GM12873 (cell line): ENCODE data around the gene PPP1R12B.

Experiments used
- CTCF ChIP-seq: IDR thresholded peaks from 2 replicates; pipeline ENCODE4 v1.5.1; 2012; ENCODE audit warnings: low read depth, mild to moderate bottlenecking, moderate library complexity, low read length, control low read depth; ENCODE audit not compliant: insufficient read depth; ENCODE audit errors: missing control alignments

Gene PPP1R12B

DNA sequence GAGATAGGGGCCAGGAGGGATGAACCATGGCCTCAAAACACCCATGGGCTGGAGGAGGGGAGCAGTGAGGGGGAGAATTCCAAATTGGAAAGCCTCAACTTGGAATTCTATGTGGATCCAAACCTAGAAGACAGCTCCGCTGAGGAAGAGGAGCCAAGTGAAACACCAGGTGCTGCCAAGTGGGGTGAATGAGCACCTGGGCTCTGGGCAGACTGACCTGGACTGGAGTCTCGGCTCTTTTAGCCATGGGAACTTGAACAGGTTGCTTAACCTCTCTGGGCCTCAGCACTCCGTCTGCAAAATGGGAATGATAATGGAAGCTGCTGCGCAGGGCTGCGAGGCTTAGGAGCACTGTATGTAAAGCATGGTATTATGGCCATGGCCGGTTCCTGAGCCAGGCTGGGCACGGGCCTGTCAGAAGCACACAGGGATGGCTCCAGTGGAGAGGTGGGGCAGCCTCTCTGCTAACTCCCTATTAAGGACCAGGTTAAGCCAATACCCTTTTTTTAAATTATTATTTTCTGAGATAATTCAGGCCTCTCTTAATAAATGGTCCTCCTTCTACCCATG is 280.2 kb downstream of the PPP1R12B start:
- no peak for TF ChIP-seq CTCF

DNA sequence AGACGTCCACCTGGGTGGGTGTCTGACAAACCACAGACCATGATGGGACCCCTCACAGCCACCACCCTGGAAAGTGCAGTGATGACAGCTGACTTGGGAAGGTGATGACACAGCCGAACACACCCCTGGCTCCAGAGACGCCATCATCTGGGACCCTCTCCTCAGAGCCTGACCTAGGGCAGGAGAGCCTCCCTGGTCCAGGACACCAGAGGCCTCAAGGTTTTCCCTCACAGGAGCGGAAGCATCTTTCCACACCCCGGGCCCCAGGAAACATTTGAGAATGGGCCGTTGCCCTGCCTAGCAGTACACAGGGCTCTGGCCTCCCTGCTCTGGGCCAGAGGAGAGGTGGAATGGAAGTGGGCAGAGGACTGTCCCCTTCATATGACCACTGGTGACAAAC is 282.0 kb downstream of the PPP1R12B start:
- no peak for TF ChIP-seq CTCF

GRCh38 chr1:202631076-202631923 is 282.8 kb downstream of the PPP1R12B start:
- TF ChIP-seq CTCF, result no peak

- TF ChIP-seq CTCF, result no peak
These were observed 283.7 kb downstream of the PPP1R12B start for GRCh38 chr1:202632241-202632640.

DNA sequence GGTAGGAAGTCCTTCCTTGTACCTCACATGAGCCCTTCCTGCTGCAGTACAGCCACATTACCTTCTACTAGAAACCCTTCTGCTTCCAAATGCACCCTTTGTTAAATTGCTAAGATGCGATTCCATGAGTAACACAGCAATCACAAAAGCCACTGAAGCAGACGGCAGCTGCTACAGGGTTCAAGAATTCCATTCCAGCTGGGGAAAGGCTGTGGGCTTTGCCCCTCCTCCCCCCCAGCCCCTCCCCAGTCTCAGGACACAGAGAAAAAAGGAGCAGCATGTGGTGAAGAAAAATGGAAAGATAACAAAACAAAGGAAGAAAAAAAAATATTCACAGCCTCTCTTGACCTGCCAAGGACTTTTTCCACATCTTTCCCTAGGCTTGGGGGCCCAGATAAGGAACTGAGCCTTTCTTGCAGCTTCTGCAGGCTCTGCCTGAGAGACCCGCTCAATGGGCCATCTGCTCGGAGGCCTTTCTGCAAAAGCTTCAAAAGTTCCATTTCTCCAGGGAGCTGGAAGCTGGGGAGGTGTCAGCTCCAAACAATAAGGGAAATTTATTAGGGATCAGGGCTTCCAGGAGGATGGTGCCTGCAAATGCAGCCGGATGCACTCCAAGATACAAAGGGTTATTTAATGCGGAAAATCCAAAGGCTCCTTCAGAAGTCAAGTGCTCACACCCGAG is 289.7 kb downstream of the PPP1R12B start:
- no peak for TF ChIP-seq CTCF

GRCh38 chr1:202639500-202639899 is 291.0 kb downstream of the PPP1R12B start:
- TF ChIP-seq CTCF, result no peak

- TF ChIP-seq CTCF, result no peak
These were observed 293.7 kb downstream of the PPP1R12B start for GRCh38 chr1:202642212-202642611.
